ENCODE results near the gene SNX3.
A peak's percentile ranks its signal among the peaks of the same experiment; 100 is the strongest.
"Not testable (repeated sequence)": the region's sequence is repeated elsewhere in the genome, so short reads cannot be mapped to it uniquely, and the experiment has no call there.

Gene SNX3

GRCh38 chr6:108252055-108252454 is 8.8 kb downstream of the SNX3 start:
- in situ Hi-C loops (cut with HindIII; ENCODE audit: low pct_unique_long_range_greater_than_20kb, low sequenced_read_pairs): no loop called here
- TF ChIP-seq JUND (IDR thresholded peaks at IDR 0.05; ENCODE audit: low read depth): no peak
- DNase-seq (ENCODE audit: low read depth in 1 of 2, low spot score in 1 of 2): no peak

GRCh38 chr6:108251252-108251651 is 9.6 kb downstream of the SNX3 start:
- no peak for TF ChIP-seq JUND (IDR thresholded peaks at IDR 0.05; ENCODE audit: low read depth)
- DNase-seq (ENCODE audit: low read depth in 1 of 2, low spot score in 1 of 2): peak in 1 of 2 experiments; percentile 10
- in situ Hi-C loops (cut with HindIII; ENCODE audit: low pct_unique_long_range_greater_than_20kb, low sequenced_read_pairs): no loop called here

DNA sequence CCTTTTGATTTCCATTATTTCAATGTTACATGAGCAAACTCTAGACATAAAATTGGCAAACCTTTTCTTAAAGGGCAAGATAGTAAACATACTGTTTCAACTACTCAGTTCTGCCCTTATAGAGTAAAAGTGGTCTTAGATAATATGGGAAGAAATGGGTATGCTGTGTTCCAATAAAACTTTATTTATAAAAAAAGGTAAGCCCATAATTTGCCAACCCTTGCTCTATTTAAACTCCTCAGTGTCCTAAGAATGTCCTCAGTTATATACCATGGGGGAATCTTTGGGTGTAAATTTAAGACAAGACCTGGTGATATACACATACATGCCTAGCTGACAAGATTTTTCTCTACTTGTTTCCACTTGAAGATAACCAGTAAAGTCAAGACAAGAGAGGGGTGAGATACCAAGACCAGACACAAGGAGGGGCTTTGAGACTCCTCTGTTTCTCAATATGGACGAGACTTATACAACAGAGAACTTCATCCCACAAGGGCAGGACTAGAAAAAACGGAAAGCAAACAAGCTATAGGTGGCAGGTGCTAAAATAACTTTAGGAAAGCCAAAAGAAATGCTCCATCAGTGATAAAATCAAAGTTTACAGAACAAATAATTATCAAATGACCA is 10.5 kb downstream of the SNX3 start:
- TF ChIP-seq JUND (IDR thresholded peaks at IDR 0.05; ENCODE audit: low read depth): no peak
- in situ Hi-C loops (cut with HindIII; ENCODE audit: low pct_unique_long_range_greater_than_20kb, low sequenced_read_pairs): no loop called here
- peak in 1 of 2 experiments; percentile 5 for DNase-seq (ENCODE audit: low read depth in 1 of 2, low spot score in 1 of 2)

- no peak for TF ChIP-seq JUND (IDR thresholded peaks at IDR 0.05; ENCODE audit: low read depth)
- in situ Hi-C loops (cut with HindIII; ENCODE audit: low pct_unique_long_range_greater_than_20kb, low sequenced_read_pairs): no loop called here
- DNase-seq (ENCODE audit: low read depth in 1 of 2, low spot score in 1 of 2): no peak
These were observed 12.8 kb downstream of the SNX3 start for GRCh38 chr6:108247965-108248536.

DNA sequence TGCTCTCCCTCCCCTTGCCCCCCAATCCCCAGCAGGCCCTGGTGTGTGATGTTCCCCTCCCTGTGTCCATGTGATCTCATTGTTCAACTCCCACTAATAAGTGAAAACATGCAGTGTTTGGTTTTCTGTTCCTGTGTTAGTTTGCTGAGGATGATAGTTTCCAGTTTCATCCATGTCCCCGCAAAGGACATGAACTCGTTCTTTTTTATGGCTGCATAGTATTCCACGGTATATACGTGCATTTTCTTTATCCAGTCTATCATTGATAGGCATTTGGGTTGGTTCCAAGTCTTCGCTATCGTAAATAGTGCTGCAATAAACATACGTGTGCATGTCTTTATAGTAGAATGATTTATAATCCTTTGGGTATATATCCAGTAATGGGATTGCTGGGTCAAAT is 15.7 kb downstream of the SNX3 start:
- in situ Hi-C loops (cut with HindIII; ENCODE audit: low pct_unique_long_range_greater_than_20kb, low sequenced_read_pairs): not testable (repeated sequence)

DNA sequence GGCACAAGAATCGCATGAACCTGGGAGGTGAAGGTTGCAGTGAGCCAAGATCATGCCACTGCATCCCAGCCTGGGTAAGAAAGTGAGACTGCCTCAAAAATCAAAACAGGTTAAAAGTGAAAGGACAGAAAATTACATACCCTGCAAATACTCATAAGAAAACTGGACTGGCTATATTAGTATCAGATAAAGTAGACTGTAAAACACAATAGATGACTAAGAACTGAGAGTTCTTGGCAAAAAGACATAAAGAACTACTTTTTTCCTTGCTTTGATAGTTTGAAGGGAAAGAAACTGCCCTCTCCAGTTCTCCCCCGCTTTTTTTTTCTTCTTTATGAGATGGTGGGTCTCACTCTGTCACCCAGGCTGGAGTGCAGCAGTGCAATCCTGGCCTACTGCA is 17.0 kb downstream of the SNX3 start:
- DNase-seq (ENCODE audit: low read depth in 1 of 2, low spot score in 1 of 2): no peak
- no peak for TF ChIP-seq JUND (IDR thresholded peaks at IDR 0.05; ENCODE audit: low read depth)
- in situ Hi-C loops (cut with HindIII; ENCODE audit: low pct_unique_long_range_greater_than_20kb, low sequenced_read_pairs): no loop called here

More for the DNA sequence above, 15.7 kb downstream of the SNX3 start:
- not testable (repeated sequence) for DNase-seq (ENCODE audit: low read depth in 1 of 2, low spot score in 1 of 2)

- in situ Hi-C loops (cut with HindIII; ENCODE audit: low pct_unique_long_range_greater_than_20kb, low sequenced_read_pairs): no loop called here
- no peak for DNase-seq (ENCODE audit: low read depth in 1 of 2, low spot score in 1 of 2)
- no peak for TF ChIP-seq JUND (IDR thresholded peaks at IDR 0.05; ENCODE audit: low read depth)
These were observed 18.1 kb downstream of the SNX3 start for GRCh38 chr6:108242721-108243120.

GRCh38 chr6:108242259-108242658 is 18.6 kb downstream of the SNX3 start:
- TF ChIP-seq JUND (IDR thresholded peaks at IDR 0.05; ENCODE audit: low read depth): no peak
- in situ Hi-C loops (cut with HindIII; ENCODE audit: low pct_unique_long_range_greater_than_20kb, low sequenced_read_pairs): no loop called here
- no peak for DNase-seq (ENCODE audit: low read depth in 1 of 2, low spot score in 1 of 2)

- TF ChIP-seq JUND (IDR thresholded peaks at IDR 0.05; ENCODE audit: low read depth): no peak
- no peak for DNase-seq (ENCODE audit: low read depth in 1 of 2, low spot score in 1 of 2)
- in situ Hi-C loops (cut with HindIII; ENCODE audit: low pct_unique_long_range_greater_than_20kb, low sequenced_read_pairs): no loop called here
These were observed 22.5 kb downstream of the SNX3 start for GRCh38 chr6:108238322-108238721.

- in situ Hi-C loops (cut with HindIII; ENCODE audit: low pct_unique_long_range_greater_than_20kb, low sequenced_read_pairs): no loop called here
- no peak for TF ChIP-seq JUND (IDR thresholded peaks at IDR 0.05; ENCODE audit: low read depth)
- DNase-seq (ENCODE audit: low read depth in 1 of 2, low spot score in 1 of 2): no peak
These were observed 24.0 kb downstream of the SNX3 start for GRCh38 chr6:108236791-108237190.

- in situ Hi-C loops (cut with HindIII; ENCODE audit: low pct_unique_long_range_greater_than_20kb, low sequenced_read_pairs): no loop called here
- no peak for DNase-seq (ENCODE audit: low read depth in 1 of 2, low spot score in 1 of 2)
- TF ChIP-seq JUND (IDR thresholded peaks at IDR 0.05; ENCODE audit: low read depth): no peak
These were observed 25.7 kb downstream of the SNX3 start for GRCh38 chr6:108235127-108235526.

DNA sequence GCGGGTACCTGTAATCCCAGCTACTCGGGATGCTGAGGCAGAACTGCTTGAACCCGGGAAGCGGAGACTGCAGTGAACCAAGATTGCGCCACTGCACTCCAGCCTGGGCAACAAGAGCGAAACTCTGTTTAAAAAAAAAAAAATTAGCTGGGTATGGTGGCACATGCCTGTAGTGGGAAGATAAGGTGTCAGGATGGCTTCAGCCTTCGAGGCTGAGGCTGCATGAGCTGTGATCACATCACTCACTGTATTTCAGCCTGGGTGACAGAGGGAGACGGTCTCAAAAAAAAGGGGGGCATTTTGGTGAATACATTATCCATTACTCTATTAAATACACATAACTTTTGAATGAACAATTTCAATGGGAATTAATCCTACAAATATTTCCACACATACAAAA is 32.4 kb downstream of the SNX3 start:
- TF ChIP-seq JUND (IDR thresholded peaks at IDR 0.05; ENCODE audit: low read depth): no peak
- in situ Hi-C loops (cut with HindIII; ENCODE audit: low pct_unique_long_range_greater_than_20kb, low sequenced_read_pairs): no loop called here
- DNase-seq (ENCODE audit: low read depth in 1 of 2, low spot score in 1 of 2): no peak

GRCh38 chr6:108227290-108227689 is 33.5 kb downstream of the SNX3 start:
- in situ Hi-C loops (cut with HindIII; ENCODE audit: low pct_unique_long_range_greater_than_20kb, low sequenced_read_pairs): no loop called here
- TF ChIP-seq JUND (IDR thresholded peaks at IDR 0.05; ENCODE audit: low read depth): no peak
- no peak for DNase-seq (ENCODE audit: low read depth in 1 of 2, low spot score in 1 of 2)

DNA sequence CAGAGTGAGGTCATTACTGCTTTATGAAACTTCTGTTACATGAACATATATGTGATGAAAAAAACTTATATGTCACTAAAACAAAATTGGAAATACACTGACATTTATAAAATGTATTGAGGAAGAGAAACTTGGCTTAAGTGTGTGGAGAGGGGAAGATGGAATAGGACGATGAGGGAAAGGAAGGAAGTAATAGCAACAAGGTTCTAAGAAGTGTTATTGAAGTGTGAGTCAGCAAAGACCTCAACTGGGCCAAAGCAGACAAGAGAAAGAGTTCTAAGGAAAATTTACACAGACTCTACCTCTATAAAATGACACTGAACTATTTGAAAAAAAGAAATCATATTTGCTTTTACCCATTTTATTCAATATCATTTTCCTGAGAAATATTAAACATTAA is 38.3 kb downstream of the SNX3 start:
- DNase-seq (ENCODE audit: low read depth in 1 of 2, low spot score in 1 of 2): no peak
- no peak for TF ChIP-seq JUND (IDR thresholded peaks at IDR 0.05; ENCODE audit: low read depth)
- in situ Hi-C loops (cut with HindIII; ENCODE audit: low pct_unique_long_range_greater_than_20kb, low sequenced_read_pairs): no loop called here

Data from T47D (cell line).